GM12873 (cell line): ENCODE data around the gene FRMD7.

Source experiments
- CTCF ChIP-seq: IDR thresholded peaks from 2 replicates; pipeline ENCODE4 v1.5.1; 2012; ENCODE audit warnings: low read depth, mild to moderate bottlenecking, moderate library complexity, low read length, control low read depth; ENCODE audit not compliant: insufficient read depth; ENCODE audit errors: missing control alignments

Gene FRMD7

GRCh38 chrX:132153166-132153565, 25.3 kb upstream of the FRMD7 start:
- no peak for TF ChIP-seq CTCF

DNA sequence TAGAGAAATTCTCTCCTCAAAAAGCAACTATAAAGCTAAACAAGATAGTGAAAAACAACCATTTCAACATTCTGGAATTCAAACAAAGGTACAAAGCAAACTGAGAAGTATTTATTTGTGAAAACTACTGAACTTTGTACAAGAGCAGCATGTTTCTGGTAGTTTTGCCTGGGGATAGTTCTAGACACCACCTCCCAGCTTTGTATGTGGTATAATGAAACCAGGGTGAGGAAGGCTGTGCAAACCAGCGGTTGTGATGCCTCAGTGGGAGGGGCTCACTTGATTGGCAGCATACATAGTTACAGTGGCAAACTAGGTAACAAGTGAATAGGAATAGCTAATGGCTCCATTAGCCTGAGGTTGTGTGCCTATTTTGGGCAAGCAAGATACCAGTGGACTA, 18.6 kb upstream of the FRMD7 start:
- no peak for TF ChIP-seq CTCF

DNA sequence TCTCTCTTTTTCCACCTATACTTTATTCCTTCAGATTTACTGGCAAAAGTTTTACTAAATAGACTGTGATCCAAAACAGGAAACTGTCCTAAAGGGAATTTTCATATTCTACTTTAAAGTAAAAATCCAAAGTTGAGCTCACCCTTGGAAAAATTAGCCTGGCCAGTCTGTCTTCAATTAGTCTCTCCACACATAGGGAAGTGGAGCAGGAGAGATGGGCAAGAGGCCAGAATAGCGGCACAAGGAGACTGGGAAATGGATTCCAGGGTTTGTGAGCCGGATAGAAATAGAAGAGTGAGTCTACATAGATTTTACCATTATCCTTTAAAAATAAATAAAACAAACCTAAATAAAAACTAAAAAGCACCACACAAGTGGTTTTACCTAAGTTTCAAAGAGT, 16.2 kb upstream of the FRMD7 start:
- TF ChIP-seq CTCF = no peak

- no peak for TF ChIP-seq CTCF
Observed at GRCh38 chrX:132125906-132126305, 1.9 kb downstream of the FRMD7 start.

GRCh38 chrX:132120913-132121312, 6.9 kb downstream of the FRMD7 start:
- TF ChIP-seq CTCF = no peak

DNA sequence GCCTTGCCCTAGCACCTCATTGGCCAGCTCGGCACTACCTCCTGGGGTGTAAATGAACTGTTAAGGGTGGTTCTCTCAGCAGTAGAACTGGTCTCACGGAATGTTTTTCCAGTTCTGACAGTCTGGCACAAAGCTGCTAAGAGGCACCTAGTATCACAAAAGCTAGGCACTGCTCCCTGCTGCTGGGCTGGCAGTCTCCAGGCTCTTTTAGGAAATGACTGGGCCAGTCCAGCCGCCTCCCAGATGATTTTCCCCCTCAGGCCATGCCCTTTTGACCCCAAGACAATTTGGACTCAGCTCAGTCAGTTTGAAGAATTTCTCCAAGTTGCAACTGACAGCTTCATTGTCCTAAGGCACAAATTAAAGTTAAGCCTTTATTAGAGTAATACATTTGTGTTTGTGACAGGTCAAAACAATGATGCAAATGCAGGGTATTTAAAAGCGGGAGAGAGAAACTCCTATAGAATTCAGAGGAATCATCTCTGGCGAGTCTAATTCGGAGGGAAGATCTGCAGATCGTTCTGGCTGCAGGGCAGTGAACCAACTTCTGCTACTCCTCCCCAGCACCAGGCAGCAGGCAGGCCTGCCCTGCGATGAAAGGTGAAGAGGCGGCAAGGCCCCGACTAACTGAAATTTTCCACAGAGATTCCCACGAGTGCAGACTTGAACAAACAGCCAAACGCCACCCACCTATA, 7.9 kb downstream of the FRMD7 start:
- no peak for TF ChIP-seq CTCF

- TF ChIP-seq CTCF = no peak
Observed at GRCh38 chrX:132119283-132119682, 8.5 kb downstream of the FRMD7 start.
